SK-N-SH treated with all-trans-retinoic acid at 6 μM for 48 hours (cell line): ENCODE data around the gene COX7A1.

Experiments
- ATAC-seq: fragments of 200-7000 bp; cut with Tn5 transposase; 3 replicates; pipeline ENCODE4 v1.9.1; 2020; ENCODE audit warnings: mild to moderate bottlenecking, moderate library complexity
- ARNTL ChIP-seq: fragments of 450-650 bp; formaldehyde crosslinking; IDR thresholded peaks from 2 replicates; pipeline ENCODE4 v1.5.0; 2020; ENCODE audit warnings: low read depth, mild to moderate bottlenecking, moderate library complexity, borderline replicate concordance
- BACH2 ChIP-seq: fragments of 250-450 bp; sonication (Bioruptor Pico); IDR thresholded peaks from 2 replicates; pipeline ENCODE4 v1.9.0; 2021; ENCODE audit warnings: mild to moderate bottlenecking, borderline replicate concordance
- CREB5 ChIP-seq: fragments of 250-450 bp; sonication (Bioruptor Pico); IDR thresholded peaks from 2 replicates; pipeline ENCODE4 v1.5.1; 2020; ENCODE audit warnings: low read depth, mild to moderate bottlenecking, moderate library complexity
- CSDC2 ChIP-seq: fragments of 250-450 bp; sonication (Bioruptor Pico); IDR thresholded peaks from 2 replicates; pipeline ENCODE4 v1.5.0; 2020; ENCODE audit warnings: mild to moderate bottlenecking, moderate library complexity
- CSRNP3 ChIP-seq: fragments of 250-450 bp; sonication (Bioruptor Pico); IDR thresholded peaks from 2 replicates; pipeline ENCODE4 v1.5.1; 2021; ENCODE audit warnings: mild to moderate bottlenecking, moderate library complexity
- ESRRG ChIP-seq: fragments of 250-450 bp; sonication (Bioruptor Pico); IDR thresholded peaks from 2 replicates; pipeline ENCODE4 v1.6.1; 2021; ENCODE audit warnings: mild to moderate bottlenecking
- GLIS3 ChIP-seq: fragments of 250-450 bp; sonication (Bioruptor Pico); IDR thresholded peaks from 2 replicates; pipeline ENCODE4 v1.5.0; 2020; ENCODE audit warnings: mild to moderate bottlenecking, moderate library complexity
- ISL1 ChIP-seq: fragments of 250-450 bp; sonication (Bioruptor Pico); IDR thresholded peaks from 2 replicates; pipeline ENCODE4 v2.1.2; 2022; ENCODE audit warnings: mild to moderate bottlenecking, moderate library complexity
- OSR1 ChIP-seq: fragments of 250-450 bp; sonication (Bioruptor Pico); IDR thresholded peaks from 2 replicates; pipeline ENCODE4 v1.8.0; 2022; ENCODE audit warnings: moderate library complexity, mild to moderate bottlenecking, inconsistent platforms
- PATZ1 ChIP-seq: fragments of 250-450 bp; sonication (Bioruptor Pico); IDR thresholded peaks from 2 replicates; pipeline ENCODE4 v1.8.0; 2020; ENCODE audit warnings: mild to moderate bottlenecking, moderate library complexity, borderline replicate concordance
- PPARA ChIP-seq: fragments of 250-450 bp; sonication (Bioruptor Pico); IDR thresholded peaks from 2 replicates; pipeline ENCODE4 v1.5.0; 2020; ENCODE audit warnings: mild to moderate bottlenecking, borderline replicate concordance
- RARB ChIP-seq: fragments of 250-450 bp; sonication (Bioruptor Pico); IDR thresholded peaks from 2 replicates; pipeline ENCODE4 v1.8.0; 2021; ENCODE audit warnings: mild to moderate bottlenecking, moderate library complexity
- SNAI2 ChIP-seq: fragments of 250-450 bp; sonication (Bioruptor Pico); IDR thresholded peaks from 2 replicates; pipeline ENCODE4 v1.5.0; 2020; ENCODE audit warnings: mild to moderate bottlenecking, moderate library complexity
- TOX ChIP-seq: fragments of 250-450 bp; sonication (Bioruptor Pico); IDR thresholded peaks from 2 replicates; pipeline ENCODE4 v1.8.0; 2021; ENCODE audit warnings: mild to moderate bottlenecking, moderate library complexity, borderline replicate concordance
- ZFP3 ChIP-seq: fragments of 250-450 bp; sonication (Bioruptor Pico); IDR thresholded peaks from 2 replicates; pipeline ENCODE4 v1.5.0; 2020; ENCODE audit warnings: mild to moderate bottlenecking, moderate library complexity
- ZFP30 ChIP-seq: fragments of 450-650 bp; formaldehyde crosslinking; IDR thresholded peaks from 2 replicates; pipeline ENCODE4 v1.5.0; 2022; ENCODE audit warnings: mild to moderate bottlenecking, moderate library complexity
- ZNF565 ChIP-seq: fragments of 450-650 bp; formaldehyde crosslinking; conservative IDR thresholded peaks from 2 replicates; pipeline ENCODE4 v1.5.0; 2020; ENCODE audit warnings: low read depth, mild to moderate bottlenecking, moderate library complexity
- TF ChIP-seq, protein P1 (sequence below): fragments of 250-450 bp; sonication (Bioruptor Pico); IDR thresholded peaks from 2 replicates; pipeline ENCODE4 v1.8.0; 2021; ENCODE audit warnings: low read depth, mild to moderate bottlenecking, moderate library complexity, borderline replicate concordance

The COX7A1 gene

DNA sequence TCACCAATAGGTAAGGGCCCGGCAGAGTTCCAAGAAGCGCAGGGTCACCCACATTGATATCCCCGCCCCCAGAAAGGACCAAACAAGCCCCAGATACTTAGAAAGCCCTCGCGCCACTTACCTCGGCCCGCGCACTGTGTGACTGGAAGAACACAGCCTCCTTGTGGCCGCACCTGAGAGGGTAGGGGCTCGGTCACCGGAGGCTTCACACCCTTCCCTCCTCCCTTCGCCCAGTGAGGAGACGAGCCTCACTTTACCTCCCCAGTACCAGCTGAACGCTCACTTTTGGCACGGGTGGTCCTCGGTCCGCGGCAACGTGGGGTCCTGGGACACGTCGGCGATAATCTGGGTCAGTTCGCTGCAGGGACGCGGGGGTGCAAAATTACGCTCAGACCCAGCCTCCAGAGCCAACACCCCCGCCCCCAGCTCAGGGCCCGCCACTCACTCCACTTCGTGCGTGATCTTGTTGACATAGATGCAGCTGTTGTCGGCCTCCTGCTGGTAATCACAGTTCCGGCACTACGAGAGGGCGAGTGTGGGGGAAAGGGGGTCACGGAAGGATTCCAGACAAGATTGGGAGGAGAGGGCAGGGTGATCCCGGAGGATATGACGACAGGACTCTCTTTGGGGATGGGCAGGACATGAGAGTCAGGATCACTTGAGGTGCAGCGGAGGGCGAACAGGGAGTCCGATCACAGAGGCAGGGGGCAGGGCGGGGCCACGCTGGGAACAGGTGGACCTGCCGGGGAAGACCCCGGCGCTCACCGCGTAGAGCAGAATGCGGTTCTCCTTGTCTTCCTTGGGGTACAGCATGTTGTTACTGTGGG, 38.1 kb downstream of the COX7A1 start:
- ATAC-seq = peak; percentile 2

GRCh38 chr19:36113425-36113824, 38.8 kb downstream of the COX7A1 start:
- TF ChIP-seq CREB5 (CRISPR knock-in tag) (no peak), ARNTL (no peak), PATZ1 (CRISPR knock-in tag) (no peak), SNAI2 (no peak), CSRNP3 (no peak), ESRRG (CRISPR knock-in tag) (no peak), TOX (CRISPR knock-in tag) (no peak), OSR1 (CRISPR knock-in tag) (no peak), ISL1 (no peak), CSDC2 (CRISPR knock-in tag) (no peak), RARB (CRISPR knock-in tag) (no peak)
- TF ChIP-seq, protein P1, sequence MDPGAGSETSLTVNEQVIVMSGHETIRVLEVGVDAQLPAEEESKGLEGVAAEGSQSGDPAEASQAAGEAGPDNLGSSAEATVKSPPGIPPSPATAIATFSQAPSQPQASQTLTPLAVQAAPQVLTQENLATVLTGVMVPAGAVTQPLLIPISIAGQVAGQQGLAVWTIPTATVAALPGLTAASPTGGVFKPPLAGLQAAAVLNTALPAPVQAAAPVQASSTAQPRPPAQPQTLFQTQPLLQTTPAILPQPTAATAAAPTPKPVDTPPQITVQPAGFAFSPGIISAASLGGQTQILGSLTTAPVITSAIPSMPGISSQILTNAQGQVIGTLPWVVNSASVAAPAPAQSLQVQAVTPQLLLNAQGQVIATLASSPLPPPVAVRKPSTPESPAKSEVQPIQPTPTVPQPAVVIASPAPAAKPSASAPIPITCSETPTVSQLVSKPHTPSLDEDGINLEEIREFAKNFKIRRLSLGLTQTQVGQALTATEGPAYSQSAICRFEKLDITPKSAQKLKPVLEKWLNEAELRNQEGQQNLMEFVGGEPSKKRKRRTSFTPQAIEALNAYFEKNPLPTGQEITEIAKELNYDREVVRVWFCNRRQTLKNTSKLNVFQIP (CRISPR knock-in tag) = no peak
- no peak for ATAC-seq

More for the DNA sequence above, 38.1 kb downstream of the COX7A1 start:
- TF ChIP-seq, protein P1 (CRISPR knock-in tag) = no peak
- TF ChIP-seq TOX (CRISPR knock-in tag) = no peak
- TF ChIP-seq RARB (CRISPR knock-in tag) = no peak
- TF ChIP-seq BACH2 (CRISPR knock-in tag) = no peak
- TF ChIP-seq ZNF565 (CRISPR knock-in tag) = no peak; the same call in 1 of the 2 replicates
- TF ChIP-seq OSR1 (CRISPR knock-in tag) = no peak
- no peak for TF ChIP-seq ZFP30 (CRISPR knock-in tag)
- TF ChIP-seq ZFP3 = no peak
- TF ChIP-seq PPARA (CRISPR knock-in tag) = no peak
- no peak for TF ChIP-seq GLIS3 (CRISPR knock-in tag)
- TF ChIP-seq ISL1 = no peak
- TF ChIP-seq CSDC2 (CRISPR knock-in tag) = no peak

DNA sequence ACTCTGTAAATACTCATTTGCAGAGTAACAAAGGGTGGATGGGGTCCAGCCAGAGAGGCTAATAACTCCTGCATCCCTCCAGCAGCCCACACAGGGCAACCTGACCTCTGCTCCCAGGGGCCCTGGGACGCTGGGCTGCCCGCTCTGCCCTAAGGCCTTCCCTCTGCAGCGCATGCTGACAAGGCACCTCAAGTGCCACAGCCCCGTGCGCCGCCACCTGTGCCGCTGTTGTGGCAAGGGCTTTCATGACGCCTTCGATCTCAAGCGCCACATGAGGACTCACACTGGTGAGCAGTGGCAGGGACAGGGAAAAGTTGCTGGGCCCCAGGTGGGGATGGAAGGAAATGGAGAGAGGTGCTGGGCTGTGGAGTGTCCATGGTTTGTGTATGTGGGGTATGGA, 39.6 kb downstream of the COX7A1 start:
- no peak for ATAC-seq
- TF ChIP-seq CREB5 (CRISPR knock-in tag) = no peak
- TF ChIP-seq PPARA (CRISPR knock-in tag) = no peak
- TF ChIP-seq CSRNP3 = no peak
